Measurements from ENCODE around the gene ADAMTS13.

- TF ChIP-seq POLR2A (IDR thresholded peaks at IDR 0.05) (no peak), CTCF (IDR thresholded peaks at IDR 0.05) (no peak)
Measured at GRCh38 chr9:133476941-133477340, 54.8 kb downstream of the ADAMTS13 start.
